PFSK-1 (cell line): Measurements from ENCODE around the gene VKORC1L1.

Source experiments
- FOXP2 ChIP-seq: optimal IDR thresholded peaks from 2 replicates; pipeline ENCODE3; 2011; ENCODE audit warnings: borderline replicate concordance, control low read depth, inconsistent platforms; ENCODE audit not compliant: insufficient read depth; ENCODE audit errors: extremely low read length, extremely low read depth
- POLR2AphosphoS5 ChIP-seq: IDR thresholded peaks from 2 replicates; pipeline ENCODE4 v1.6.1; 2012; ENCODE audit warnings: low read depth, mild to moderate bottlenecking, control low read depth, low read length, moderate library complexity
- SIN3A ChIP-seq: IDR thresholded peaks from 2 replicates; pipeline ENCODE4 v1.6.1; 2012; ENCODE audit warnings: mild to moderate bottlenecking, low read length, moderate library complexity, borderline replicate concordance; ENCODE audit not compliant: insufficient read depth
- TAF1 ChIP-seq: IDR thresholded peaks from 2 replicates; pipeline ENCODE4 v1.6.1; 2012; ENCODE audit warnings: low read length, control low read depth, borderline replicate concordance; ENCODE audit not compliant: insufficient read depth
- TF ChIP-seq, protein P1 (sequence below), 2 experiments: IDR thresholded peaks; 2 replicates each; pipeline versions ENCODE4 v1.6.1 to v1.8.0; 2011 to 2012; ENCODE audit warnings: low read depth in 2 of 2, low read length in 2 of 2, control low read depth in 1 of 2, inconsistent platforms in 1 of 2, mild to moderate bottlenecking in 1 of 2, moderate library complexity in 1 of 2; ENCODE audit not compliant: insufficient read depth in 1 of 2

The VKORC1L1 gene

DNA sequence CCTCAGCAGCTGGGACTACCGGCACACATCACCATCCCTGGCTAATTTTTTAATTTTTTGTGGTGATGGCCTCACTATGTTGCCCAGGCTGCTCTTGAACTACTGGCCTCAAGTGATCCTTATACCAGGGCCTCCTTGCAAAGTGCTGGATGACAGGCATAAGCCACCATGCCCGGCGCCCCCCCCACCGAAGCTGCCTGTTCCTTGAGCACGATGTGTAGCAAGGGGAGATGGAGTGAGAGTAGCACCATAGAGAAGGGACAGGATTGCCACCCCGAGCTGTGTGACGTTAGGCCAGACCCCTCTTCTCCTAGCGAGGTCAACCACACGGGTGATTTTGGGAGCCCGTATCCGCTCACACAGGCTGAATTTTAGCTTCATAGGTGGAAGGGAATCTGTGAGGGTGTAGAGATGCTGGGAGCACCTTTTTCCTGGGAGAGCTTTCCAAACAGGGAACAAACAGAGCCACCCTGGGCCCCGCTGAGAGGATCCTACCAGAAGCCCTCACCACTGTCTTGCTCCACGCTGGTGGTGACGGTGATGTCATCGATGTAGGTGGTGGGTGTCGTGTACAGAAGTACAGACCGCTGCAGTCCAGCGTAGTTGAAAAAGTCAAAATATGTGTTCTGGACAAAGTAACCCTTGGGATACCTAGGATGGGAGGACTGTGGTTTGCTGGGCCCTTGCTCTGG, 106.2 kb downstream of the VKORC1L1 start:
- TF ChIP-seq FOXP2 (no peak), SIN3A (no peak), POLR2AphosphoS5 (no peak), TAF1 (no peak)
- TF ChIP-seq, protein P1, sequence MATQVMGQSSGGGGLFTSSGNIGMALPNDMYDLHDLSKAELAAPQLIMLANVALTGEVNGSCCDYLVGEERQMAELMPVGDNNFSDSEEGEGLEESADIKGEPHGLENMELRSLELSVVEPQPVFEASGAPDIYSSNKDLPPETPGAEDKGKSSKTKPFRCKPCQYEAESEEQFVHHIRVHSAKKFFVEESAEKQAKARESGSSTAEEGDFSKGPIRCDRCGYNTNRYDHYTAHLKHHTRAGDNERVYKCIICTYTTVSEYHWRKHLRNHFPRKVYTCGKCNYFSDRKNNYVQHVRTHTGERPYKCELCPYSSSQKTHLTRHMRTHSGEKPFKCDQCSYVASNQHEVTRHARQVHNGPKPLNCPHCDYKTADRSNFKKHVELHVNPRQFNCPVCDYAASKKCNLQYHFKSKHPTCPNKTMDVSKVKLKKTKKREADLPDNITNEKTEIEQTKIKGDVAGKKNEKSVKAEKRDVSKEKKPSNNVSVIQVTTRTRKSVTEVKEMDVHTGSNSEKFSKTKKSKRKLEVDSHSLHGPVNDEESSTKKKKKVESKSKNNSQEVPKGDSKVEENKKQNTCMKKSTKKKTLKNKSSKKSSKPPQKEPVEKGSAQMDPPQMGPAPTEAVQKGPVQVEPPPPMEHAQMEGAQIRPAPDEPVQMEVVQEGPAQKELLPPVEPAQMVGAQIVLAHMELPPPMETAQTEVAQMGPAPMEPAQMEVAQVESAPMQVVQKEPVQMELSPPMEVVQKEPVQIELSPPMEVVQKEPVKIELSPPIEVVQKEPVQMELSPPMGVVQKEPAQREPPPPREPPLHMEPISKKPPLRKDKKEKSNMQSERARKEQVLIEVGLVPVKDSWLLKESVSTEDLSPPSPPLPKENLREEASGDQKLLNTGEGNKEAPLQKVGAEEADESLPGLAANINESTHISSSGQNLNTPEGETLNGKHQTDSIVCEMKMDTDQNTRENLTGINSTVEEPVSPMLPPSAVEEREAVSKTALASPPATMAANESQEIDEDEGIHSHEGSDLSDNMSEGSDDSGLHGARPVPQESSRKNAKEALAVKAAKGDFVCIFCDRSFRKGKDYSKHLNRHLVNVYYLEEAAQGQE (IDR thresholded peaks at IDR 0.05; ENCODE audit: insufficient read depth in 1 of 2, low read depth in 2 of 2, low read length in 2 of 2): no peak

DNA sequence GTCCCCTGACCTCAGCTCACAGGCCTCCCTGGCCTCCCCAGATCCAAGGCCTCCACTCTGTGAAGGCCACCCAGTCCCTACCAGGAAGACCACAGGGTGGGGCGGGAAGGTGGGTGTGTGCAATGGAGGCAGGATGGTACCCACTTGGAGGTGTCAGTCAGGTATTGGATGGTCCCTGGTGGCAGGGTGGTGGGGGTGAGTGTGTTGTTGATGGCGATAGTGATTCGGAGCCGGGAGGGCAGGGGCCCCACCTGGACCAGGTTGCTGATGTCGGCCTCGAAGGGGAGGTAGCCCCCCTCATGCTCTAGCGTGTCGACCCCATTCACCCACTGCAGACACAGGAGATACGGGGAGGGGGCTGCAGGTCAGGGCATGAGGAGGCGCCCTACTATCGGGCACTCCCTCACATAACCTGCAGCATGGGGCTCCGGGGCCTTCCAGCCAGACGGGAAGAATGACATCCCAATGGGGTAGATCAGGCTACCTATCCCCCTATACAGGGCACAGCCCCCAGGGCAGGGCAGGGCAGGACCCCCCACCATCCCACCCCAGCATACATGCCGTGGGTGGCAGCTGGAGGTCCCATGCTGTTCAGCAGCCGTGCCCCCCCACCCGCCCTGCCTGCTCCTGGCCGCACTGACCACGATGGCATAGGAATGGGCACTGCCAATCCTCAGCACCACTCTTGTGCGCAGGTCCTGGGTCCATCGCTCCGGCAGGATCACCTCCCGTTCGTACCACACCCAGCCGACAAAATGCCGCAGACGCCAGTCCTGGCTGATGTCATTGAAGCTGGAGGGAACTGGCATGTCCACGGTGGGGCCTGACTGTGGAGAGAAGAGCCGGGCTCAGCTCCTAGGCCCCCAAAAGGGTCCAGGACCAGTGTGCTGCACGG, 107.0 kb downstream of the VKORC1L1 start:
- TF ChIP-seq SIN3A (no peak), FOXP2 (no peak), TAF1 (no peak), POLR2AphosphoS5 (no peak)
- TF ChIP-seq, protein P1 (IDR thresholded peaks at IDR 0.05; ENCODE audit: insufficient read depth in 1 of 2, low read depth in 2 of 2, low read length in 2 of 2): no peak

DNA sequence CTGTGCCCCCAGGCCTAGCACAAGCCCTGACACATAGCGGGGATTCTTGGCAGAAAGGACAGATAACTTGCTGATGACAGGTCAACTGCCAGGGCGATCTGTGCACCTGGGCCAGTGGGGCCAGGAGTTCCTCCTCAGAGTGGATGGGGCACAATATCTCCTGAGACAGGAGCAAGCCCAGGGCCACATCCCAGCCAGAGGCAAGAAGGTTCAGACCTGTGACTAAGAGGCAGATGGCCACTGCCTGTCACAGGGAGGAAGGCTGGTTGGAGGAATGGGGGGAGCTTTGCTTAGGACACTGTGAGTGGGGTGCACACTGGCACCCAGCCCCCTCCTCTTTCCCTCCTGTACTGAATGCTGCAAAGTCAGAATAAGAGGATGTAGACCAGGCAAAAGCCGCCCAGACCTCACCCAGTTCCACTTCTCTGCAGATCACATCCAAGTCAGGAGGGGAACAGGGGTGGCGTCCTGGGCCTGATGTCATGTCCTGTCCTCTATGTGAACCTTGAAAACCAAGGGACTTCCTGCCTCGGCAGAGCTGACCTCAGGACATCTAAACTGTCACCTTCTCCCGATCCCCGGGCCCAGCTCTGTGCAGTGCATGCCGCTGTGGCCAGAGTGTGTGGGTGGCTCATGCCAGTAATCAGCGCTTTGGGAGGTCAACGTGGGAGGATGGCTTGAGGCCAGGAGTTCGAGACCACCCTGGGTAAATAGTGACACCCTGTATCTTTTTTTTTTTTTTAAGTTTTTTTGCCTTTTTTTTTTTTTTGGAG, 107.8 kb downstream of the VKORC1L1 start:
- TF ChIP-seq, protein P1 (IDR thresholded peaks at IDR 0.05; ENCODE audit: insufficient read depth in 1 of 2, low read depth in 2 of 2, low read length in 2 of 2): no peak
- TF ChIP-seq FOXP2 (no peak), TAF1 (0 out of 2 replicates have a peak, but pooled peaks have one; percentile 27), POLR2AphosphoS5 (peak; percentile 54; the same call in 1 of the 2 replicates)

DNA sequence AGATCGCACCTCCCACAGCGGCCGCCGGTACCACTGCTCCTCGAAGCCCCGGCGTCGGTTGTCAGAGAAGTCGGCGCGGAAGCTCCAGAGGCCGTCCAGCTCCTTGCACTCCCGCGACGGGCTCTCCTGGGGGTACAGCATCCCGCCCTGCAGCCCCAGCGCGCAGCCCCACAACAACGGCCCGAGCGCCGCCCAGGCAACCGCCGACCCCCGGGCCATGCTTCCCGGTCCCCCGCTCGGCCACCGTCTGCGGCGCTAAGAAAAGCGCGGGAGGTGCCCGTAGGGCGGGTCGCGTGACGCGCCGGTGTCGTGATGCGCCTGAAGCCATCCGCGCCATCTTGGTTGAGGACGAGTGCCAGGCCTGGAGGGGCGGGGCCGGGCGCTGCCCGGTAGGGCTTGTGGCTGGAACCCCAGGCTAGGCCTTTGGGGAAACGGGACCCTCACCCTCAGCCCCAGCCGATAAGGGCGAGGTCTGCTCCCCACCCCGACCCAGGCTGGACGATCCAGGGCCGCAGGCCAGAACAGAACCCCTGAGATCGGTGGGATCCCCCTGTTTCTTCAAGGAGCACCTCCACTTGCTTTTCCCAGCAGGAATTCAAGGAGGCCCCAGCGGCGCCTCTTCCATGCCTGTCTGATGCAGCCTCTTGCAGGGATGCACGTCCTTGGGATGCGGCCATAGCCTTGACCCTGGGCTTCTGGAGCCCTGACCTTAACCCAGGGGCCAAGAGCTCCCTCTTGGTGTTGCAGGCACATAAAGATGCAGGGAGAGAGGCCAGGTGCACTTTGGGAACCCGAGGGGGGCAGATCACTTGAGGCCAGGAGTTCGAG, 109.3 kb downstream of the VKORC1L1 start, which contains the start of gene GUSB:
GUSB (minus strand) TSS at position 249 of the 828 bp plus-strand sequence; CDS start at position 219, 30 bp downstream.
- TF ChIP-seq POLR2AphosphoS5: peak; percentile 85
- TF ChIP-seq TAF1: peak; percentile 92; the same call in 1 of the 2 replicates
- TF ChIP-seq SIN3A: peak; percentile 81
- TF ChIP-seq FOXP2: peak; percentile 79
- TF ChIP-seq, protein P1 (IDR thresholded peaks at IDR 0.05; ENCODE audit: insufficient read depth in 1 of 2, low read depth in 2 of 2, low read length in 2 of 2): peak in 1 of 2 experiments; percentile 69; a peak in 1 of 4 replicates
